CD14-positive monocyte (primary cell): ENCODE results near the gene GYPE. TPM values are rescaled to one million over a fixed set of nuclear protein-coding genes. Genes with fewer than 3 reads are reported as not detected.
"Not testable (repeated sequence)": the region's sequence is repeated elsewhere in the genome, so short reads cannot be mapped to it uniquely, and the experiment has no call there.

ENCODE experiments used
- DNase-seq, 3 donors: peaks; one replicate each; pipeline ENCODE4 v3.0.0-alpha.2; 2011 to 2022
- H2AFZ ChIP-seq: 2 replicates; pipeline ENCODE4 v1.6.0; 2012; ENCODE audit warnings: mild to moderate bottlenecking, low read depth, low read length, inconsistent platforms; ENCODE audit not compliant: insufficient read depth, poor library complexity, severe bottlenecking
- H3K27ac ChIP-seq, 2 donors: 1 replicate in 1 of 2; 2 replicates in 1 of 2; pipeline ENCODE4 v1.5.1; 2012 to 2013; ENCODE audit warnings: low read length in 2 of 2, control low read depth in 1 of 2, inconsistent platforms in 1 of 2, low read depth in 1 of 2, mild to moderate bottlenecking in 1 of 2
- H3K27me3 ChIP-seq, 2 donors: one replicate each; pipeline versions ENCODE4 v1.6.0 to v1.6.1; 2011 to 2013; ENCODE audit warnings: low read length in 2 of 2; ENCODE audit not compliant: control insufficient read depth in 2 of 2, insufficient read depth in 2 of 2
- H3K36me3 ChIP-seq, 2 donors: replicated peaks in 1 of 2; 1 replicate in 1 of 2; 2 replicates in 1 of 2; pipeline versions ENCODE4 v1.5.1 to v1.6.1; 2012 to 2013; ENCODE audit warnings: low read length in 2 of 2, control low read depth in 1 of 2, inconsistent platforms in 1 of 2, mild to moderate bottlenecking in 1 of 2; ENCODE audit not compliant: insufficient read depth in 2 of 2, control insufficient read depth in 1 of 2
- H3K4me1 ChIP-seq, 2 donors: 1 replicate in 1 of 2; 2 replicates in 1 of 2; pipeline versions ENCODE4 v1.5.1 to v1.6.1; 2012 to 2013; ENCODE audit warnings: low read length in 2 of 2, control low read depth in 1 of 2, inconsistent platforms in 1 of 2, mild to moderate bottlenecking in 1 of 2, moderate library complexity in 1 of 2; ENCODE audit not compliant: insufficient read depth in 2 of 2, control insufficient read depth in 1 of 2
- H3K4me2 ChIP-seq: replicated peaks from 2 replicates; pipeline ENCODE3; 2012; ENCODE audit warnings: low read length, moderate library complexity, mild to moderate bottlenecking; ENCODE audit not compliant: poor library complexity, severe bottlenecking; ENCODE audit errors: extremely low read depth
- H3K4me3 ChIP-seq, 3 experiments: fragments of 200-600 bp in 1 of 3; sonication (generic) in 1 of 3; replicated peaks in 1 of 3; 1 replicate in 2 of 3; 2 replicates in 1 of 3; pipeline ENCODE4 v1.5.1; 2011 to 2013; ENCODE audit warnings: low read length in 3 of 3, mild to moderate bottlenecking in 3 of 3, control low read depth in 2 of 3, low read depth in 2 of 3, inconsistent platforms in 1 of 3, moderate library complexity in 1 of 3
- H3K79me2 ChIP-seq: 2 replicates; pipeline ENCODE4 v1.6.0; 2012; ENCODE audit warnings: mild to moderate bottlenecking, control low read depth, inconsistent platforms, low read length, moderate library complexity; ENCODE audit not compliant: insufficient read depth
- H3K9ac ChIP-seq: 2 replicates; pipeline ENCODE4 v1.6.0; 2017; ENCODE audit warnings: low read length, mild to moderate bottlenecking; ENCODE audit not compliant: insufficient read depth, poor library complexity, severe bottlenecking
- H3K9me3 ChIP-seq, 2 donors: replicated peaks in 1 of 2; 1 replicate in 1 of 2; 2 replicates in 1 of 2; pipeline versions ENCODE4 v1.5.1 to v1.6.1; 2012 to 2013; ENCODE audit warnings: low read length in 2 of 2, control low read depth in 1 of 2; ENCODE audit not compliant: control insufficient read depth in 1 of 2, insufficient read depth in 1 of 2
- H4K20me1 ChIP-seq: 2 replicates; pipeline ENCODE4 v1.6.0; 2012; ENCODE audit warnings: mild to moderate bottlenecking, low read length, control low read depth, moderate library complexity; ENCODE audit not compliant: insufficient read depth
- H3K27ac Mint-ChIP-seq, 7 donors: one replicate each; pipeline ENCODE4 v1.8.0; 2020; ENCODE audit warnings: mild to moderate bottlenecking in 7 of 7, mixed read lengths in 7 of 7, moderate library complexity in 6 of 7, inconsistent platforms in 2 of 7
- H3K27me3 Mint-ChIP-seq, 3 donors: one replicate each; pipeline ENCODE4 v1.8.0; 2021 to 2022; ENCODE audit warnings: low read depth in 3 of 3, mild to moderate bottlenecking in 3 of 3, mixed read lengths in 3 of 3, moderate library complexity in 3 of 3, inconsistent platforms in 1 of 3
- H3K36me3 Mint-ChIP-seq, 2 donors: one replicate each; pipeline ENCODE4 v1.8.0; 2020; ENCODE audit warnings: mixed read lengths in 2 of 2, inconsistent platforms in 1 of 2, mild to moderate bottlenecking in 1 of 2
- H3K4me1 Mint-ChIP-seq: one replicate; pipeline ENCODE4 v1.8.0; 2020; ENCODE audit warnings: mild to moderate bottlenecking, mixed read lengths
- H3K4me3 Mint-ChIP-seq, 2 donors: one replicate each; pipeline ENCODE4 v1.8.0; 2020; ENCODE audit warnings: mild to moderate bottlenecking in 2 of 2, mixed read lengths in 2 of 2, moderate library complexity in 1 of 2
- H3K9me3 Mint-ChIP-seq, 7 donors: one replicate each; pipeline ENCODE4 v1.8.0; 2020 to 2022; ENCODE audit warnings: mixed read lengths in 7 of 7, mild to moderate bottlenecking in 6 of 7, moderate library complexity in 6 of 7, inconsistent platforms in 2 of 7
- CTCF ChIP-seq: fragments of 200-600 bp; IDR thresholded peaks from one replicate; pipeline ENCODE4 v1.8.0; 2022; ENCODE audit warnings: antibody characterized with exemption, mild to moderate bottlenecking
- WGBS: methylation state at CpG from one replicate; pipeline ENCODE4 v1.1.5; 2013; ENCODE audit warnings: missing lambda C conversion rate; ENCODE audit not compliant: insufficient coverage; 5-methylcytosine and 5-hydroxymethylcytosine counted together
- intact Hi-C, 2 donors: fragments of 100-400 bp; cut with micrococcal nuclease; formaldehyde crosslinking; loops; one replicate each; pipeline versions ENCODE4 v1.15.0 to v1.15.1; 2023
- polyA plus RNA-seq, 3 donors: library from polyadenylated mRNA; depleted of rRNA in 1 of 3; unstranded in 2 of 3; stranded (reverse) in 1 of 3; fragments of 300-500 nt in 2 of 3; fragments of >200 nt in 1 of 3; fragmentation: Illumina TruSeq in 2 of 3; gene quantifications; 1 replicate in 2 of 3; 2 replicates in 1 of 3; pipeline ENCODE4 v1.2.3, GENCODE V29; 2012 to 2021

Gene GYPE
- polyA plus RNA-seq, 3 donors = 0.34 to 0.49 TPM; not detected in 1

- H3K27ac Mint-ChIP-seq, H4K20me1 ChIP-seq, H3K4me2 ChIP-seq, H3K4me1 Mint-ChIP-seq, H3K4me1 ChIP-seq, DNase-seq, H2AFZ ChIP-seq, H3K9ac ChIP-seq, H3K27me3 Mint-ChIP-seq, H3K4me3 ChIP-seq, H3K36me3 ChIP-seq, intact Hi-C loops, H3K27ac ChIP-seq, H3K36me3 Mint-ChIP-seq, H3K79me2 ChIP-seq, H3K9me3 ChIP-seq, H3K27me3 ChIP-seq, H3K4me3 Mint-ChIP-seq: not testable (repeated sequence)
- no CpG with 5 or more reads among the region's 1 CpG for WGBS
- H3K9me3 Mint-ChIP-seq = peaks cover 8 to 21% (median 15%) of the 10 kb centered on the region in 7 donors
Observed at GRCh38 chr4:143947493-143947892, 42.1 kb upstream of the GYPE start.

- H3K4me1 Mint-ChIP-seq, H4K20me1 ChIP-seq, H3K9me3 Mint-ChIP-seq, H3K36me3 ChIP-seq, H3K9me3 ChIP-seq, H3K4me1 ChIP-seq, H2AFZ ChIP-seq, H3K27me3 ChIP-seq, H3K27me3 Mint-ChIP-seq, H3K36me3 Mint-ChIP-seq, H3K4me3 Mint-ChIP-seq, H3K79me2 ChIP-seq, H3K27ac ChIP-seq, H3K9ac ChIP-seq, H3K4me2 ChIP-seq, H3K4me3 ChIP-seq, intact Hi-C loops, DNase-seq, H3K27ac Mint-ChIP-seq: not testable (repeated sequence)
- no CpG with 5 or more reads among the region's 2 CpGs for WGBS
Observed at GRCh38 chr4:143940708-143941107, 35.3 kb upstream of the GYPE start.

- no peaks in the 10 kb centered on the region for H3K36me3 ChIP-seq
Observed at GRCh38 chr4:143939528-143939927, 34.2 kb upstream of the GYPE start.

More at GRCh38 chr4:143939528-143939927, 34.2 kb upstream of the GYPE start:
- H2AFZ ChIP-seq = no peak overlapping the region
- no peaks in the 10 kb centered on the region for H4K20me1 ChIP-seq
- H3K9me3 ChIP-seq = no peaks in the 10 kb centered on the region
- H3K4me3 ChIP-seq = no peak overlapping the region
- Mint-ChIP-seq H3K27ac (peak overlapping the region in 1 of 7 donors; percentile 25), H3K9me3 (peaks cover 0 to 3% (median 0%) of the 10 kb centered on the region in 7 donors), H3K4me1 (no peaks in the 10 kb centered on the region), H3K4me3 (no peak overlapping the region), H3K36me3 (no peaks in the 10 kb centered on the region), H3K27me3 (peaks cover 0 to 2% (median 1%) of the 10 kb centered on the region in 3 donors)
- no peaks in the 10 kb centered on the region for H3K27me3 ChIP-seq
- no peak for DNase-seq
- H3K4me2 ChIP-seq = no peak overlapping the region
- no peaks in the 10 kb centered on the region for H3K79me2 ChIP-seq
- H3K27ac ChIP-seq = no peak overlapping the region
- H3K4me1 ChIP-seq = no peaks in the 10 kb centered on the region
- H3K9ac ChIP-seq = no peak overlapping the region
- no peak for TF ChIP-seq CTCF
- intact Hi-C loops = no loop called here
- no CpG with 5 or more reads among the region's 2 CpGs for WGBS
